Chondrocyte (in vitro differentiated cells): ENCODE measurements around the gene NXN. TPM values are rescaled to one million over a fixed set of nuclear protein-coding genes. Genes with fewer than 3 reads are reported as not detected.
A peak's percentile ranks its signal among the peaks of the same experiment; 100 is the strongest.

Experiments
- DNase-seq: peaks from one replicate; pipeline ENCODE4 v3.0.0; 2021; ENCODE audit warnings: mixed read lengths, low spot score
- H3K27ac Mint-ChIP-seq: one replicate; pipeline ENCODE4 v1.8.0; 2021; ENCODE audit warnings: mild to moderate bottlenecking, moderate library complexity, mixed read lengths; ENCODE audit not compliant: unreplicated experiment
- H3K27me3 Mint-ChIP-seq: 2 replicates; pipeline ENCODE4 v1.8.0; 2021; ENCODE audit warnings: low read depth, mixed read lengths
- H3K36me3 Mint-ChIP-seq: 2 replicates; pipeline ENCODE4 v1.8.0; 2021; ENCODE audit warnings: low read depth, mixed read lengths
- H3K4me1 Mint-ChIP-seq: 2 replicates; pipeline ENCODE4 v1.8.0; 2021; ENCODE audit warnings: low read depth, mild to moderate bottlenecking, mixed read lengths
- H3K4me3 Mint-ChIP-seq: one replicate; pipeline ENCODE4 v1.8.0; 2021; ENCODE audit warnings: mild to moderate bottlenecking, moderate library complexity, mixed read lengths; ENCODE audit not compliant: unreplicated experiment
- H3K9me3 Mint-ChIP-seq: 2 replicates; pipeline ENCODE4 v1.8.0; 2021; ENCODE audit warnings: low read depth, mixed read lengths
- long read RNA-seq: library from polyadenylated mRNA; stranded (forward); transcript quantifications from one replicate; pipeline ENCODE4 v2.0.0, GENCODE V29; 2021
- total RNA-seq: library from RNA; stranded (reverse); gene quantifications from 3 replicates; pipeline ENCODE4 v1.2.1, GENCODE V29; 2021
- TF ChIP-seq, protein P1 (sequence below): fragments of 200-600 bp; sonication (generic); IDR thresholded peaks from 2 replicates; pipeline ENCODE4 v1.5.0; 2021; ENCODE audit warnings: antibody characterized with exemption, mild to moderate bottlenecking, moderate library complexity

NXN gene
- 85.2 to 93.6 TPM (median 86.4 TPM) in 3 replicates for total RNA-seq
- long read RNA-seq, transcript NXN-201 (8 exons, 3,036 nt): major isoform, 62 of 77 reads
- long read RNA-seq, partial matches to known transcripts: 3 of 77 reads
- long read RNA-seq, other reads (novel, unspliced or antisense): 11 of 77 reads

DNA sequence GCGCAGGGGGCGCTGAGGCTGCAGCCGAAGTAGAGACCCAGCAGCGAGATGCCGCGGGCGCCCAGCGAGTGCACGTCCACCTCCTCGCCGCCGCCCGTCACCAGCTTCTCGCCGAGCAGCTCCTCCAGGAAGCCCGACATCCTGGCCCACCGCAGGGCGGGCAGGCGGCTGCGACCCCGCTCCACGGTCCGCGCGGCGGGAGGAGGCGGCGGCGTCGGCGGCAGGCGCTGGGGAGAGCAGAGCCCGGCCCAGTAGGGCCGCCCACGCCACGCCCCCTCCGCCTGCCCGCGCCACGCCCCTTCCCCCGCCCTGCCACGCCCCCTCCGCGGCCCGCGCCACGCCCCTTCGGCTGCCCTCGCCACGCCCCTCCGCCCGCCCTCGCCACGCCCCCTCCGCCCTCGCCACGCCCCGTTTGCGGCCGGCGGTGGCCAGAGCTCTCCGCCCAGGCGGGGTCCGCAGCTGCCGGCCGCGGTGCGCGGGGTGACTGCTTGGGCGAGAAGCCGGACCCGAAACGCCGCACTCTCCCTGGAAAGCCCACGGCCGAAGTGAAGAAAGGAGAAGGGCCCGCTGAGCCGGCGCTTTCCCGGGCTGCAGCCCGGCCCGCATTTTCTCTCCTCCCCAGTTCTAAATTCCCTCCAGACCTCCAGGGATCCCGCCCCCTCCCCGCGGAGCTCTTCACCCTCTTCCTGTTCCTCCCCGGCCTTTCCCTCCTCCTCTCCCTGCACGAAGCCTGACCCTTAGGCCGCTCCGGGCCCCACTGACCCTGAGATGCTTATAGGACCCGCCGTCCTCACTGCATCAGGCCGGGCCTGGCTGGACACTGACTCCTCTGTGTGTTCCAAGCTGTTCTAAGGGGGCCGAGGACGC is at the start of gene NXN:
Gene NXN (minus strand): TSS at position 238 of the 867 bp plus-strand sequence.
- peak; percentile 95 for DNase-seq

GRCh38 chr17:1027044-1027443 is 47.5 kb upstream of the NXN start:
- no peak overlapping the region for H3K4me3 Mint-ChIP-seq
- peaks cover 3% of the 10 kb centered on the region for H3K36me3 Mint-ChIP-seq

More for the DNA sequence above, at the start of gene NXN:
- Mint-ChIP-seq H3K4me1 (peaks cover 48% of the 10 kb centered on the region), H3K27me3 (no peaks in the 10 kb centered on the region), H3K4me3 (peak within 1 kb of the TSS; percentile 81), H3K36me3 (no peaks in the 10 kb centered on the region), H3K27ac (peak within 1 kb of the TSS; percentile 94), H3K9me3 (no peaks in the 10 kb centered on the region)
- TF ChIP-seq, protein P1, sequence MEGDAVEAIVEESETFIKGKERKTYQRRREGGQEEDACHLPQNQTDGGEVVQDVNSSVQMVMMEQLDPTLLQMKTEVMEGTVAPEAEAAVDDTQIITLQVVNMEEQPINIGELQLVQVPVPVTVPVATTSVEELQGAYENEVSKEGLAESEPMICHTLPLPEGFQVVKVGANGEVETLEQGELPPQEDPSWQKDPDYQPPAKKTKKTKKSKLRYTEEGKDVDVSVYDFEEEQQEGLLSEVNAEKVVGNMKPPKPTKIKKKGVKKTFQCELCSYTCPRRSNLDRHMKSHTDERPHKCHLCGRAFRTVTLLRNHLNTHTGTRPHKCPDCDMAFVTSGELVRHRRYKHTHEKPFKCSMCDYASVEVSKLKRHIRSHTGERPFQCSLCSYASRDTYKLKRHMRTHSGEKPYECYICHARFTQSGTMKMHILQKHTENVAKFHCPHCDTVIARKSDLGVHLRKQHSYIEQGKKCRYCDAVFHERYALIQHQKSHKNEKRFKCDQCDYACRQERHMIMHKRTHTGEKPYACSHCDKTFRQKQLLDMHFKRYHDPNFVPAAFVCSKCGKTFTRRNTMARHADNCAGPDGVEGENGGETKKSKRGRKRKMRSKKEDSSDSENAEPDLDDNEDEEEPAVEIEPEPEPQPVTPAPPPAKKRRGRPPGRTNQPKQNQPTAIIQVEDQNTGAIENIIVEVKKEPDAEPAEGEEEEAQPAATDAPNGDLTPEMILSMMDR: peak; percentile 71

DNA sequence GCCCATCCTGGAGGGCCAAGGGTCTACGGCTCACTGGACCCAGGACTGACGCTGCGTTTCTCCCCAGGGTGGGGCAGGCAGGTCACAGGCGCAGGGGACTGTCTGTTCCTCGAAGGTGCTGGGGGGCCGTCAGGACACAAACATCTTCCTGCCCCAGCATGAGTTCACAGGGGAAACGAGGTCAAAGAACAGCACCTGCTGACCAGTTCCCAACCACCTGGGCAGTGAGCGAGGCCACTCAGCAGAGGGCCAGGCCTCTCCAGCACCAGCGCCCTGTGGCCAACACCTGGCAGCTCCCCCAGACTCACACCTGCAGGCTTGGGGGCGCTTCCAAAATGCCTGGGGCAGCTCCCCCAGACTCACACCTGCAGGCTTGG is 47.0 kb upstream of the NXN start:
- DNase-seq: no peak
- Mint-ChIP-seq H3K4me3 (no peak overlapping the region), H3K36me3 (peaks cover 3% of the 10 kb centered on the region), H3K9me3 (no peaks in the 10 kb centered on the region), H3K4me1 (peaks cover 27% of the 10 kb centered on the region), H3K27me3 (no peaks in the 10 kb centered on the region), H3K27ac (no peak overlapping the region)
- TF ChIP-seq, protein P1: no peak

More at GRCh38 chr17:1027044-1027443, 47.5 kb upstream of the NXN start:
- H3K4me1 Mint-ChIP-seq: peaks cover 27% of the 10 kb centered on the region
- TF ChIP-seq, protein P1: no peak
- no peak overlapping the region for H3K27ac Mint-ChIP-seq
- H3K9me3 Mint-ChIP-seq: no peaks in the 10 kb centered on the region
- no peak for DNase-seq
- H3K27me3 Mint-ChIP-seq: no peaks in the 10 kb centered on the region

- DNase-seq: no peak
- H3K36me3 Mint-ChIP-seq: peaks cover 3% of the 10 kb centered on the region
- TF ChIP-seq, protein P1: no peak
- peaks cover 27% of the 10 kb centered on the region for H3K4me1 Mint-ChIP-seq
- no peak overlapping the region for H3K27ac Mint-ChIP-seq
- H3K4me3 Mint-ChIP-seq: no peak overlapping the region
- no peaks in the 10 kb centered on the region for H3K27me3 Mint-ChIP-seq
- H3K9me3 Mint-ChIP-seq: no peaks in the 10 kb centered on the region
Observed at GRCh38 chr17:1025733-1026598, 46.4 kb upstream of the NXN start.

- H3K4me3 Mint-ChIP-seq: no peak overlapping the region
- no peak for DNase-seq
- no peaks in the 10 kb centered on the region for H3K27me3 Mint-ChIP-seq
- no peak overlapping the region for H3K27ac Mint-ChIP-seq
- TF ChIP-seq, protein P1: no peak
- H3K4me1 Mint-ChIP-seq: peaks cover 21% of the 10 kb centered on the region
- peaks cover 4% of the 10 kb centered on the region for H3K36me3 Mint-ChIP-seq
- H3K9me3 Mint-ChIP-seq: no peaks in the 10 kb centered on the region
Observed at GRCh38 chr17:1024076-1024475, 44.5 kb upstream of the NXN start.
